GM12878 (cell line): Measurements from ENCODE around the gene SLC46A2. TPM values are rescaled to one million over a fixed set of nuclear protein-coding genes. Genes with fewer than 3 reads are reported as not detected.

Experiments used
- ATAC-seq: fragments of 200-7000 bp; cut with Tn5 transposase; 3 replicates; pipeline ENCODE4 v1.9.1; 2020; ENCODE audit warnings: mild to moderate bottlenecking, moderate library complexity
- BruUV-seq: library from RNA; stranded (reverse); fragments of 400-500 nt; replicated peaks from 2 replicates; lab custom pipeline; 2021; lab: Mats Ljungman, UMichigan
- CTCF ChIA-PET: fragments of 300-600 bp; sonication (Branson Sonifier 250); formaldehyde crosslinking; extraction: SDS; loops from one replicate; lab custom pipeline; 2021; ENCODE audit warnings: inconsistent platforms; lab: Yijun Ruan, JAX
- POLR2A ChIA-PET: fragments of 350-600 bp; formaldehyde crosslinking; extraction: SDS; loops from one replicate; lab custom pipeline; 2021; ENCODE audit warnings: inconsistent platforms; lab: Charles Lee
- RAD21 ChIA-PET: fragments of 300-600 bp; sonication (Branson Sonifier 250); formaldehyde crosslinking; loops from one replicate; lab custom pipeline; 2023; ENCODE audit warnings: antibody characterized with exemption; ENCODE audit not compliant: unreplicated experiment; lab: Charles Lee
- SMC1A ChIA-PET: fragments of 300-600 bp; sonication (Branson Sonifier 250); formaldehyde crosslinking; loops from one replicate; lab custom pipeline; 2023; ENCODE audit not compliant: unreplicated experiment, uncharacterized antibody; lab: Charles Lee
- DNase-seq: peaks from one replicate; pipeline ENCODE4 v3.0.0-alpha.2; 2011; ENCODE audit warnings: low read depth, low spot score
- FAIRE-seq: peaks from 3 replicates; lab custom pipeline; 2011; peaks lifted over from hg19 to GRCh38; lab: Jason Lieb, UNC
- H2AFZ ChIP-seq: 2 replicates; pipeline ENCODE4 v1.6.0; 2011; ENCODE audit warnings: low read depth, low read length, control low read depth; ENCODE audit not compliant: control insufficient read depth
- H3K27ac ChIP-seq: 2 replicates; pipeline ENCODE4 v1.5.1; 2011; ENCODE audit warnings: control low read depth; ENCODE audit not compliant: control insufficient read depth, insufficient read depth
- H3K27me3 ChIP-seq, 2 experiments: replicated peaks in 1 of 2; 2 replicates each; pipeline versions ENCODE4 v1.6.0 to v1.6.1; 2011; ENCODE audit warnings: low read length in 1 of 2; ENCODE audit not compliant: control insufficient read depth in 2 of 2, insufficient read depth in 2 of 2
- H3K36me3 ChIP-seq, 2 experiments: 2 replicates each; pipeline ENCODE4 v1.5.1; 2011; ENCODE audit warnings: low read length in 1 of 2; ENCODE audit not compliant: control insufficient read depth in 2 of 2, insufficient read depth in 2 of 2
- H3K4me1 ChIP-seq: 2 replicates; pipeline ENCODE4 v1.6.1; 2011; ENCODE audit warnings: mild to moderate bottlenecking, low read length, moderate library complexity, mixed read lengths; ENCODE audit not compliant: control insufficient read depth, insufficient read depth
- H3K4me2 ChIP-seq: 2 replicates; pipeline ENCODE4 v1.6.0; 2011; ENCODE audit warnings: control low read depth; ENCODE audit not compliant: control insufficient read depth, insufficient read depth
- H3K4me3 ChIP-seq: fragments of 200-600 bp; sonication (generic); 2 replicates; pipeline ENCODE4 v1.5.1; 2016
- H3K79me2 ChIP-seq: 2 replicates; pipeline ENCODE4 v1.6.0; 2011; ENCODE audit warnings: low read length; ENCODE audit not compliant: control insufficient read depth, insufficient read depth
- H3K9ac ChIP-seq: 2 replicates; pipeline ENCODE4 v1.8.0; 2011; ENCODE audit warnings: low read length, control low read depth, mixed read lengths; ENCODE audit not compliant: control insufficient read depth, insufficient read depth
- H3K9me3 ChIP-seq: replicated peaks from 3 replicates; pipeline ENCODE4 v1.5.1; 2011; ENCODE audit warnings: mild to moderate bottlenecking, low read length; ENCODE audit not compliant: control insufficient read depth, insufficient read depth
- H4K20me1 ChIP-seq: 2 replicates; pipeline ENCODE4 v1.6.0; 2011; ENCODE audit not compliant: control insufficient read depth, insufficient read depth
- RAD21 ChIP-seq: IDR thresholded peaks from 2 replicates; pipeline ENCODE4 v1.6.1; 2011; ENCODE audit warnings: mild to moderate bottlenecking, low read depth, low read length, moderate library complexity; ENCODE audit not compliant: insufficient read depth
- SMC3 ChIP-seq: IDR thresholded peaks from 2 replicates; pipeline ENCODE4 v1.6.1; 2011; ENCODE audit warnings: low read length, improper control_type of control experiment, borderline replicate concordance
- WGBS: methylation state at CpG from one replicate; pipeline ENCODE4 v1.1.6; 2016; ENCODE audit warnings: low lambda C conversion rate; ENCODE audit not compliant: insufficient replicate concordance, insufficient coverage; ENCODE audit errors: missing lambda C conversion rate; 5-methylcytosine and 5-hydroxymethylcytosine counted together
- in situ Hi-C: fragments of 300-500 bp; cut with MboI; formaldehyde crosslinking; loops from 9 replicates; pipeline ENCODE4 v1.14.3; 2018; ENCODE audit warnings: mixed read lengths
- intact Hi-C: fragments of 100-400 bp; cut with micrococcal nuclease; formaldehyde crosslinking; loops from one replicate; pipeline ENCODE4 v1.14.2; 2022; ENCODE audit not compliant: unreplicated experiment
- polyA plus RNA-seq, 11 experiments: library from polyadenylated mRNA; depleted of rRNA in 4 of 11; unstranded in 6 of 11; stranded (reverse) in 5 of 11; fragments of >200 nt; fragmentation: Nextera tagmentation in 4 of 11; fragmentation: Illumina TruSeq in 1 of 11; extraction: Ambion mirVana in 4 of 11; extraction: Trizol in 1 of 11; gene quantifications; 1 replicate in 1 of 11; 2 replicates in 10 of 11; pipeline versions ENCODE4 v1.2.1 to v1.2.3, GENCODE V29; 2011 to 2016; ENCODE audit warnings: inconsistent platforms in 2 of 11, missing spikeins in 2 of 11, low read depth in 1 of 11
- total RNA-seq, 4 experiments: library from RNA; depleted of rRNA in 3 of 4; stranded (reverse); fragments of >200 nt in 3 of 4; fragmentation: Illumina TruSeq in 1 of 4; extraction: Trizol in 1 of 4; gene quantifications; 2 replicates each; pipeline versions ENCODE4 v1.2.1 to v1.2.3, GENCODE V29; 2013 to 2021
- TF ChIP-seq, protein P1 (sequence below): fragments of 450-650 bp; IDR thresholded peaks from 2 replicates; pipeline ENCODE4 v1.6.1; 2017; ENCODE audit warnings: borderline replicate concordance
- TF ChIP-seq, protein P2 (sequence below), 3 experiments: IDR thresholded peaks in 2 of 3; conservative IDR thresholded peaks in 1 of 3; 2 replicates each; pipeline ENCODE4 v1.5.1; 2011; ENCODE audit warnings: low read depth in 3 of 3, low read length in 3 of 3, mild to moderate bottlenecking in 3 of 3, control low read depth in 2 of 3, moderate library complexity in 2 of 3, inconsistent platforms in 1 of 3, mixed read lengths in 1 of 3; ENCODE audit not compliant: control insufficient read depth in 2 of 3, insufficient read depth in 1 of 3; ENCODE audit errors: extremely low read depth in 1 of 3

The SLC46A2 gene
- total and polyA plus RNA-seq, 10 of the 15 experiments (the other 5 are each of a cell fraction or from before 2014, with no cell fraction given): not detected

DNA sequence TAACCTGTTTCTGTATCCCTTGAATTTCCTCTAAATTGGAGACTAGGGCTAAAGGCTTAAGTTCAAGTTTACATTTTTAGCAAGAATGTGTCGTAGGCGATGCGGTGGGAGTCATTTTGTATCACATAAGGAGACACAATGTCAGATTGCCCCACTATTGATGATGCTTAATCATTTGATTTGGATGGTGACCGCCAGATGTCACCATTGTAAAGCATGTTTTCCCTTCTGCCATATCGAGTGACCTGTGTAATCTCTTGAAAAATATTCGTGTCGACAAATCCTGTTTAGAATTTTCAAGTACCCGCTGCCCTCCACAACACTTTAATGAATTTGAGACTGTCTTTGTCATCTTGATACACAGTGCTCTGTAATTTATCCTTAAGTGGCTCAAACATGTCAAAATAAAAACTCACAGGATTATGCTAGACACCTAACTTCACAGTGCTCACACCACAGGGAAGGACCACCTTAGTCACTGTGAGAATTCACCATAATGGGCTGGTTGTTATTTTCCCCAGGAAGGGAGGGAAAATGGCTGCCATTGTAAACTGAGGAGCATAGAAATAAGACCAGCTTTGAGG is 34.5 kb upstream of the SLC46A2 start:
- Histone ChIP-seq H4K20me1 (no peaks in the 10 kb centered on the region), H3K4me3 (no peak overlapping the region), H3K9ac (no peak overlapping the region), H3K4me1 (no peaks in the 10 kb centered on the region), H3K79me2 (no peaks in the 10 kb centered on the region), H3K27me3 (no peaks in the 10 kb centered on the region), H2AFZ (no peak overlapping the region), H3K27ac (no peak overlapping the region), H3K36me3 (no peaks in the 10 kb centered on the region), H3K4me2 (no peak overlapping the region), H3K9me3 (no peaks in the 10 kb centered on the region; the same call in 2 of the 3 replicates)
- ATAC-seq (peak; percentile 69), FAIRE-seq (peak; percentile 64), DNase-seq (no peak)
- SMC1A ChIA-PET: no interaction called here
- POLR2A ChIA-PET: no interaction called here
- WGBS: 22% methylated on average over 8 of the region's 8 CpGs
- peak; percentile 36; the same call in 1 of the 2 replicates for TF ChIP-seq SMC3
- peak; percentile 70 for TF ChIP-seq RAD21
- TF ChIP-seq, protein P1, sequence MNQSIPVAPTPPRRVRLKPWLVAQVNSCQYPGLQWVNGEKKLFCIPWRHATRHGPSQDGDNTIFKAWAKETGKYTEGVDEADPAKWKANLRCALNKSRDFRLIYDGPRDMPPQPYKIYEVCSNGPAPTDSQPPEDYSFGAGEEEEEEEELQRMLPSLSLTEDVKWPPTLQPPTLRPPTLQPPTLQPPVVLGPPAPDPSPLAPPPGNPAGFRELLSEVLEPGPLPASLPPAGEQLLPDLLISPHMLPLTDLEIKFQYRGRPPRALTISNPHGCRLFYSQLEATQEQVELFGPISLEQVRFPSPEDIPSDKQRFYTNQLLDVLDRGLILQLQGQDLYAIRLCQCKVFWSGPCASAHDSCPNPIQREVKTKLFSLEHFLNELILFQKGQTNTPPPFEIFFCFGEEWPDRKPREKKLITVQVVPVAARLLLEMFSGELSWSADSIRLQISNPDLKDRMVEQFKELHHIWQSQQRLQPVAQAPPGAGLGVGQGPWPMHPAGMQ: no peak
- TF ChIP-seq, protein P2, sequence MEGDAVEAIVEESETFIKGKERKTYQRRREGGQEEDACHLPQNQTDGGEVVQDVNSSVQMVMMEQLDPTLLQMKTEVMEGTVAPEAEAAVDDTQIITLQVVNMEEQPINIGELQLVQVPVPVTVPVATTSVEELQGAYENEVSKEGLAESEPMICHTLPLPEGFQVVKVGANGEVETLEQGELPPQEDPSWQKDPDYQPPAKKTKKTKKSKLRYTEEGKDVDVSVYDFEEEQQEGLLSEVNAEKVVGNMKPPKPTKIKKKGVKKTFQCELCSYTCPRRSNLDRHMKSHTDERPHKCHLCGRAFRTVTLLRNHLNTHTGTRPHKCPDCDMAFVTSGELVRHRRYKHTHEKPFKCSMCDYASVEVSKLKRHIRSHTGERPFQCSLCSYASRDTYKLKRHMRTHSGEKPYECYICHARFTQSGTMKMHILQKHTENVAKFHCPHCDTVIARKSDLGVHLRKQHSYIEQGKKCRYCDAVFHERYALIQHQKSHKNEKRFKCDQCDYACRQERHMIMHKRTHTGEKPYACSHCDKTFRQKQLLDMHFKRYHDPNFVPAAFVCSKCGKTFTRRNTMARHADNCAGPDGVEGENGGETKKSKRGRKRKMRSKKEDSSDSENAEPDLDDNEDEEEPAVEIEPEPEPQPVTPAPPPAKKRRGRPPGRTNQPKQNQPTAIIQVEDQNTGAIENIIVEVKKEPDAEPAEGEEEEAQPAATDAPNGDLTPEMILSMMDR (IDR thresholded peaks at IDR 0.05 in 2 of 3, conservative IDR thresholded peaks at IDR 0.05 in 1 of 3; ENCODE audit: control insufficient read depth in 2 of 3, extremely low read depth in 1 of 3, insufficient read depth in 1 of 3, low read depth in 3 of 3, low read length in 3 of 3): peak; percentile 32 to 47 (median 45); a peak in 4 of 6 replicates
- RAD21 ChIA-PET: no interaction called here
- intact Hi-C loops (loop anchor here (5.0 to 10.0 kb wide), 3 partner anchors 187 to 730 kb away; no protein-coding TSS in a partner anchor), in situ Hi-C loops (no loop called here)
- CTCF ChIA-PET: interaction anchor here (1.3 kb wide), 1 partner anchor 27 kb away, joined by 3 read pairs; no protein-coding TSS in a partner anchor
- no TSS peak for BruUV-seq
